Esophagus squamous epithelium (tissue), 5 donors: Measurements from ENCODE around the gene LUZP1. TPM values are rescaled to one million over a fixed set of nuclear protein-coding genes. Genes with fewer than 3 reads are reported as not detected.

Experiments used
- DNase-seq: peaks from one replicate; lab custom pipeline; 2025; lab: John Stamatoyannopoulos, UW
- H3K27ac ChIP-seq, 4 donors: fragments of 200-600 bp; sonication (generic); one replicate each; pipeline ENCODE4 v1.5.1; 2016 to 2019; ENCODE audit warnings: mild to moderate bottlenecking in 1 of 4
- H3K27me3 ChIP-seq, 4 donors: fragments of 200-600 bp; sonication (generic); 1 replicate in 3 of 4; 2 replicates in 1 of 4; pipeline versions ENCODE4 v1.5.1 to v1.6.0; 2017 to 2021; ENCODE audit warnings: antibody characterized with exemption in 1 of 4
- H3K36me3 ChIP-seq, 3 donors: fragments of 200-600 bp; sonication (generic); one replicate each; pipeline ENCODE4 v1.5.1; 2016 to 2019
- H3K4me1 ChIP-seq, 3 donors: fragments of 200-600 bp; sonication (generic); one replicate each; pipeline ENCODE4 v1.5.1; 2017 to 2019
- H3K4me3 ChIP-seq, 4 donors: fragments of 200-600 bp; sonication (generic); 1 replicate in 3 of 4; 2 replicates in 1 of 4; pipeline ENCODE4 v1.5.1; 2016 to 2019; ENCODE audit warnings: mild to moderate bottlenecking in 2 of 4, moderate library complexity in 1 of 4
- H3K9me3 ChIP-seq, 3 donors: fragments of 200-600 bp; sonication (generic); one replicate each; pipeline ENCODE4 v1.5.1; 2016 to 2019
- CTCF ChIP-seq, 6 experiments: fragments of 450-650 bp in 4 of 6; fragments of 200-600 bp in 2 of 6; sonication (generic) in 2 of 6; IDR thresholded peaks; one replicate each; pipeline ENCODE4 v1.5.1; 2016 to 2019; ENCODE audit warnings: antibody characterized with exemption in 6 of 6, mild to moderate bottlenecking in 4 of 6, moderate library complexity in 4 of 6
- POLR2A ChIP-seq, 4 donors: fragments of 450-650 bp; IDR thresholded peaks; one replicate each; pipeline ENCODE4 v1.6.1; 2017; ENCODE audit warnings: antibody characterized with exemption in 4 of 4, mild to moderate bottlenecking in 4 of 4, moderate library complexity in 3 of 4
- WGBS, 2 donors: methylation state at CpG; one replicate each; pipeline ENCODE4 v1.1.5; 2018; 5-methylcytosine and 5-hydroxymethylcytosine counted together
- intact Hi-C: fragments of 100-400 bp; cut with DNase I; formaldehyde crosslinking; loops from one replicate; pipeline ENCODE4 v1.15.0; 2022
- total RNA-seq, 4 donors: library from RNA; depleted of rRNA; stranded (reverse); fragments of >200 nt; gene quantifications; one replicate each; pipeline ENCODE4 v1.1.0, GENCODE V29; 2016
- donor health status: DM: yes; HTN: yes; CAD: no.

Gene LUZP1
- total RNA-seq, 4 donors from 2014 or later: 16.9 to 18.7 (median 17.9) TPM

- no peaks in the 10 kb centered on the region for H3K9me3 ChIP-seq
- 42 to 47% methylated on average over 1 of the region's 1 CpG for whole genome bisulfite sequencing, 2 donors
- no peak for DNase-seq
- H3K27ac ChIP-seq: no peak overlapping the region
- H3K36me3 ChIP-seq: no peaks in the 10 kb centered on the region
- no peak for TF ChIP-seq POLR2A (IDR thresholded peaks at IDR 0.05)
- no peak for TF ChIP-seq CTCF (IDR thresholded peaks at IDR 0.05)
- no peak overlapping the region for H3K4me3 ChIP-seq
- H3K4me1 ChIP-seq: peaks cover 0 to 40% (median 7%) of the 10 kb centered on the region in 3 donors
- intact Hi-C loops: no loop called here
- H3K27me3 ChIP-seq: no peaks in the 10 kb centered on the region
Measured at GRCh38 chr1:23174426-23175110, 5.9 kb upstream of the LUZP1 start.

GRCh38 chr1:23171181-23171755 is 2.6 kb upstream of the LUZP1 start:
- no peaks in the 10 kb centered on the region for H3K36me3 ChIP-seq
- no peaks in the 10 kb centered on the region for H3K27me3 ChIP-seq
- H3K4me3 ChIP-seq: no peak overlapping the region
- peak overlapping the region in 2 of 4 donors; percentile 1 to 48 for H3K27ac ChIP-seq
- WGBS, 2 donors: 46 to 56% methylated on average over 4 of the region's 4 CpGs
- TF ChIP-seq CTCF (IDR thresholded peaks at IDR 0.05): no peak
- TF ChIP-seq POLR2A (IDR thresholded peaks at IDR 0.05): no peak
- intact Hi-C loops: no loop called here
- H3K4me1 ChIP-seq: peaks cover 0 to 39% (median 8%) of the 10 kb centered on the region in 3 donors
- no peak for DNase-seq
- H3K9me3 ChIP-seq: no peaks in the 10 kb centered on the region

GRCh38 chr1:23169727-23170335 is 1.2 kb upstream of the LUZP1 start:
- peak overlapping the region; percentile 89 to 98 (median 96) for H3K27ac ChIP-seq
- TF ChIP-seq CTCF (IDR thresholded peaks at IDR 0.05) (no peak), POLR2A (IDR thresholded peaks at IDR 0.05) (peak in 1 of 4 donors; percentile 12)
- peaks cover 0 to 54% (median 18%) of the 10 kb centered on the region in 3 donors for H3K4me1 ChIP-seq
- H3K4me3 ChIP-seq: peak overlapping the region in 2 of 4 donors; percentile 63 to 94
- no peaks in the 10 kb centered on the region for H3K36me3 ChIP-seq
- intact Hi-C loops: no loop called here
- 7 to 17% methylated on average over 2 to 4 of the region's 5 CpGs for WGBS, 2 donors
- peak; percentile 22 for DNase-seq
- H3K9me3 ChIP-seq: no peaks in the 10 kb centered on the region
- no peaks in the 10 kb centered on the region for H3K27me3 ChIP-seq

GRCh38 chr1:23169195-23169575 is 529 bp upstream of the LUZP1 start:
- Histone ChIP-seq H3K9me3 (no peaks in the 10 kb centered on the region), H3K36me3 (no peaks in the 10 kb centered on the region), H3K4me3 (peak overlapping the region; percentile 63 to 94 (median 84)), H3K27ac (peak overlapping the region; percentile 89 to 98 (median 96)), H3K27me3 (no peaks in the 10 kb centered on the region), H3K4me1 (peaks cover 0 to 60% (median 18%) of the 10 kb centered on the region in 3 donors)
- 43 to 57% methylated on average over 14 of the region's 14 CpGs for WGBS, 2 donors
- intact Hi-C loops: no loop called here
- DNase-seq: no peak
- TF ChIP-seq POLR2A (IDR thresholded peaks at IDR 0.05) (no peak), CTCF (IDR thresholded peaks at IDR 0.05) (no peak)

GRCh38 chr1:23168079-23168444 is 594 bp downstream of the LUZP1 start:
- DNase-seq: no peak
- Histone ChIP-seq H3K27ac (peak overlapping the region; percentile 89 to 98 (median 96)), H3K9me3 (no peaks in the 10 kb centered on the region), H3K27me3 (no peaks in the 10 kb centered on the region), H3K4me3 (peak overlapping the region; percentile 63 to 94 (median 84)), H3K4me1 (peaks cover 0 to 71% (median 28%) of the 10 kb centered on the region in 3 donors), H3K36me3 (no peaks in the 10 kb centered on the region)
- 3 to 4% methylated on average over 5 to 6 of the region's 49 CpGs for WGBS, 2 donors
- no peak for TF ChIP-seq POLR2A (IDR thresholded peaks at IDR 0.05)
- TF ChIP-seq CTCF (IDR thresholded peaks at IDR 0.05): no peak
- intact Hi-C loops: no loop called here
